Mucosa of stomach (tissue), 1 donor: ENCODE data around the gene LIG1.

ENCODE experiments used
- H3K27me3 ChIP-seq: one replicate; pipeline ENCODE4 v1.7.0; 2013; ENCODE audit warnings: mild to moderate bottlenecking, low read length; ENCODE audit not compliant: control insufficient read depth, insufficient read depth
- H3K36me3 ChIP-seq: one replicate; pipeline ENCODE4 v1.7.0; 2013; ENCODE audit warnings: low read length; ENCODE audit not compliant: control insufficient read depth, insufficient read depth
- H3K4me1 ChIP-seq: one replicate; pipeline ENCODE4 v1.7.0; 2013; ENCODE audit warnings: mild to moderate bottlenecking, low read length; ENCODE audit not compliant: control insufficient read depth, insufficient read depth
- H3K4me3 ChIP-seq: one replicate; pipeline ENCODE4 v1.7.0; 2013; ENCODE audit warnings: low read length
- H3K9ac ChIP-seq: one replicate; pipeline ENCODE4 v1.7.0; 2013; ENCODE audit warnings: mild to moderate bottlenecking, low read length, moderate library complexity
- H3K9me3 ChIP-seq: one replicate; pipeline ENCODE4 v1.7.0; 2013; ENCODE audit warnings: mild to moderate bottlenecking, low read length, moderate library complexity; ENCODE audit not compliant: control insufficient read depth
- donor health status: Pancreatic carcinoma.

LIG1 gene

DNA sequence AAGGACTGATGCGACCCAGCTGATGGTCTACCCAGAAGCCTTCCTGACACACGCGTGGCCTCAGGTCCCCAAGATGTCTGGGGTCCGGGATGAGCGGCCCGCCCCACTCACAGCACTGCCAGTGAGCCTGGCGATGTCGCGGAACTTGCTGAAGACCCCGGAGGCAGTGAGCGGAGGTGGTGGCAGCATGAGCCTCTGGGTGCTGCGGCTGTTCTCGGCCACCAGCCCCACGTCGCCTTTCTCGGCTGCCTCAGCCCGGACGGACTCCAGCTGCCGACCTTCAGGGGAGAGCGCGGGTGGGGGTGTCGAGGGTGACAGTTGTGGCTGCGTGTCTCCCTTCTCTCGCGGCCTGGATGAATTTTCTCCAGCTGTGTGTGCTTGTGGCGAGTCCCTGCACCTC lies 32.7 kb downstream of the LIG1 start:
- Histone ChIP-seq H3K9ac (no peak overlapping the region), H3K4me3 (no peak overlapping the region), H3K9me3 (no peaks in the 10 kb centered on the region), H3K4me1 (no peaks in the 10 kb centered on the region), H3K27me3 (no peaks in the 10 kb centered on the region), H3K36me3 (no peaks in the 10 kb centered on the region)

DNA sequence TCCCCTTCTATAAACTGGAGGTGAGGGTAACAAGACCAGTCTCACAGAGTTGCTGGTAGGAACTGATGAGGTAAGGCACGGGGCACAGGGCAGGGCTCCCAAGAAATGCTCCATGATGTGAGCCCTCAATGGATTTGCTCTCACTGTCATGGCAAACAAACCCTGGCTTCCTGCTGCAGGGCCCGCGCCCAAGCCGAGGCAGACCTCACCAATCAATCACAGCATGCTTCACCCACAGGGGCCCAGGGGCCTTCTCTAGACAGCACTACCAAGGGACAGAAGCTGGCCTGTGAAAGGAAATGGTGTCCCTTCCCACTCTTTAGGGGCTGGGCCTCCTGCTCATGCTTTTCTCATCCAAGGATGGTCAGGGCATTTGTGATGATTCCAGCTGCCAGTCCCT lies 33.6 kb downstream of the LIG1 start:
- no peak overlapping the region for H3K9ac ChIP-seq
- no peaks in the 10 kb centered on the region for H3K4me1 ChIP-seq
- no peaks in the 10 kb centered on the region for H3K9me3 ChIP-seq
- no peaks in the 10 kb centered on the region for H3K36me3 ChIP-seq
- no peaks in the 10 kb centered on the region for H3K27me3 ChIP-seq
- no peak overlapping the region for H3K4me3 ChIP-seq

DNA sequence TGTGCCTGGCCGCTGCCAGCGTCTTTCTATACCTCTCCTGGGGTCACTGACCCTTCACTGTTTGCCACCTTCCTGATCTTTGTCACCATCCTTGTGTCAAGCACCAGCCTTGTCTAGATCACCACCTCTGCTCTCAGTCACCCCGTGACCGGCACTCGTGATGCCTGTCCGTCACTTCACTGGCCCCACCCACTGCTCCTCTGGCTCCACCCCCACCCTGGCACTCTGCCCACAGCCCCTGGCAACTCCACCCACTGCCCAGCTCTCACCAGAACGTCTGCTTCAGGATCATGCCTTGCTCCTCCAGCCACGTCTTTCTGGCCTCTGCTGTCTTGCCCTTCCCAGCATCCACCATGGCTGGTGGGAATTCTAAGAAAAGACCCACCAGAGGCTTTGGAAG lies 34.7 kb downstream of the LIG1 start:
- no peaks in the 10 kb centered on the region for H3K36me3 ChIP-seq
- H3K9me3 ChIP-seq: no peaks in the 10 kb centered on the region
- H3K27me3 ChIP-seq: no peaks in the 10 kb centered on the region
- H3K4me3 ChIP-seq: no peak overlapping the region
- H3K9ac ChIP-seq: no peak overlapping the region
- H3K4me1 ChIP-seq: no peaks in the 10 kb centered on the region

DNA sequence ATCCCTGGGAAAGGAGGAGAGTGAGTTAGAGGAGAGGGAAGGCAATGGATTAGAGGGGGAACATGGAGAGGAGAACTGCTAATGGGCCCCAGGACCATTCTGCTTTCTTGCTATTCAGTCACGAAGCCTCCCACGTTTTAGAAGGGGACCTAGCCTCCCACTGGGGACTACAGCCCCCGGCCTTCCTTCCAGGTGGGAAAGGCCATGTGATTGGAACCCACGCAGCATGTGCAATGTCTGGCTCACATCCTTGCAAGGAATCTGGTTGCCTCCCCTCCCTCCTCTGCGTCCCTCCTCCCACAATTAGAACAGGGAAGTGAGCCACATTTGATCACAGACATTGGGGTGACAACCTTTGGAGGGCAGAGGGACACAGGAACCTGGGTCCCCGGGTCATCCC lies 37.0 kb downstream of the LIG1 start:
- Histone ChIP-seq H3K4me1 (no peaks in the 10 kb centered on the region), H3K4me3 (no peak overlapping the region), H3K9me3 (no peaks in the 10 kb centered on the region), H3K9ac (no peak overlapping the region), H3K27me3 (no peaks in the 10 kb centered on the region), H3K36me3 (no peaks in the 10 kb centered on the region)

DNA sequence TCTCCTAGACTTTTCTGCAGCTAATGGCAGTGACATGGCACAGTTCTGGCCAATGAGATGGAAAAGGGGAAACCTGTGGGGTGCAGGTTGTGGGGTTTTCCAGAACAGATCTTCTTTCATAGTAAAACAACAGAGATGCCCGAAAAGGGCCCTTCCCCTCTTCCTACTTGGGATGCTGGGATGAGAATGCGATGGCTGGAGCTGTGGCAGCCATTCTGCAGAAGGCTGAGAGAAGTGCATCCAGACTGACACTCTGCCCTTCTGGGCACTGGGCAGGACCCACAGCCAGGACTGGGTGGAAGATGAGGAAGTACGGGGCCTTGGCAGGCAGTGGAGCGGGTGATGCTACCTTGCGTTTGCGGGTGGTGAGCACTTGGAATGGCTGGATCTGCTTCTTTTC lies 42.6 kb downstream of the LIG1 start:
- Histone ChIP-seq H3K9ac (no peak overlapping the region), H3K4me1 (peaks cover 11% of the 10 kb centered on the region), H3K27me3 (no peaks in the 10 kb centered on the region), H3K4me3 (no peak overlapping the region), H3K9me3 (no peaks in the 10 kb centered on the region), H3K36me3 (no peaks in the 10 kb centered on the region)

DNA sequence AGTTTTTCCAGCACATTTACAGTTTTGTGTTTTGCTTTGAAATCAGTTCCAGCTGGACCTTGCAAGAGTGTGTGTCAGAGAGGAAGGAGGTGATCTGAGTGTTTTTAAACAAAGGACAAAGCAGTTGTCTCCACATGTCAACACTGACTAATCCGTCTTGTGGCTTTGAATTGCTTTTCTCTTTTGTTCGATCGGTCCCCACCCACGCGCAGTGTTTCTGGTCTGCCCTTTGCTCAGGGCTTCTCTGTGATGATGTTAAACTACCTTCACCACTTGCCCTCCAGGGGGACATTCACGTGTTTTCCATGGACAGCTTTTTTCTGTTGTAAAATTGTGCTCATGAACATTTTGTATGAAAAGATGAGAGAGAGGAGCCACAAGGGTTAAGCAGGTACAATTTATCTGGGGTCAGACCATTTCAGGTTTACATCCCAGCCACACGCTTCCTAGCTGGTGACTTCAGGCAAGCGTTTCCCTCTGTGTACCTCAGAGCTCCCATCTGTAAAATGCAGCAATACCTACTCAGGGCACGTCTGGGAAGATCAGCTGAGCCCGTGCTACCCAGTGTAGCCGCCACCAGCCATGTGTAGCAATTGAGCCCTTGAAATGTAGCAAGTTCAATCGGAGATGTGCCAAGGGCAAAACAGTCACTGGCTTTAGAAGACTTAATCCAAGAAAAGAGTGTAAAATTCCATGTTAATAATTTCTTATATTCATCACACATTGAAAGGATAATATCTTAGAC lies 46.1 kb downstream of the LIG1 start:
- peaks cover 11% of the 10 kb centered on the region for H3K4me1 ChIP-seq
- no peaks in the 10 kb centered on the region for H3K27me3 ChIP-seq
- no peak overlapping the region for H3K9ac ChIP-seq
- H3K36me3 ChIP-seq: no peaks in the 10 kb centered on the region
- H3K9me3 ChIP-seq: no peaks in the 10 kb centered on the region
- no peak overlapping the region for H3K4me3 ChIP-seq

DNA sequence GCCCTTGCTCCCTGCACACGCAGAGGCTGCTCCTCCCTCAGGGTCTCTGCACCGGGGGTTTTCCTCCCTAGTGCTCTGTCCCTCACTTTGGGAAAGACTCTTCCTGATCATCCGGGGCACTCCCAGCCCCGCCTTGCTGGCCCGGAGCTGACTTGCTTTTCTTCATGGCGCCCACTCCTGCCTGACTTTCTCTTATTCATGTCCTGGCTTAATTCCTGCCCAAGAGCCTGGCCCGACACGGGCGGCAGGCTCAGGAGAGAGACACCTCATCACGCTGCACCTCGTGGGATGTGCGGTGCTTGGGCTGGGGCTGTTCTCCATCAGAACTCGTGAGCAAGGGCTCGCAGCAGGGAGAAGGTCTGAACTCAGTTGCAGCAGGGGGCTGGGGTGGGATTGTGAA lies 47.7 kb downstream of the LIG1 start:
- Histone ChIP-seq H3K9ac (no peak overlapping the region), H3K36me3 (no peaks in the 10 kb centered on the region), H3K27me3 (no peaks in the 10 kb centered on the region), H3K4me3 (no peak overlapping the region), H3K9me3 (no peaks in the 10 kb centered on the region), H3K4me1 (peaks cover 11% of the 10 kb centered on the region)

DNA sequence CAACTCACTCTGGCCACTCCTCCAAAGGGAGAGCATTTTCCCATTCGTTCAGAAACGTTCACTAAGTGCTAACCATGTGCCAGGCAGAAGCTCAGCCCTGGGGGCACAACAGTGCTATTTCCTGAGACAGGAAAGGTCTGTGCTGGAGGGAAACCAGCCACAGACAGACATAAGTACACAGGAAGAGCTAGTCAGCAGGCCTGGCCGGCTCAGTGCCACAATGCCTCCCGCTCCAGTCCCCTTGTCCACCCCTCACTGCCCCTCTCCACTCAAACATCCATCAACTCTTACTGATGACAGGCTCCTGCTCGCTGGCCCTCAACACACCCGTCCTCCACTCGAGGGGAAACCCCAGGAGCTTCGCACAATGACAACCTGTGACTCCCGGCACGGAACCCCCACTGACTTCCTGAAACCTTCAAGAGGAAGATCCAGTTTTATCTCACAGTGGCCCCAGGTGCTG lies 48.2 kb downstream of the LIG1 start:
- H3K36me3 ChIP-seq: no peaks in the 10 kb centered on the region
- no peaks in the 10 kb centered on the region for H3K9me3 ChIP-seq
- H3K9ac ChIP-seq: no peak overlapping the region
- H3K4me1 ChIP-seq: peaks cover 11% of the 10 kb centered on the region
- no peak overlapping the region for H3K4me3 ChIP-seq
- H3K27me3 ChIP-seq: no peaks in the 10 kb centered on the region

DNA sequence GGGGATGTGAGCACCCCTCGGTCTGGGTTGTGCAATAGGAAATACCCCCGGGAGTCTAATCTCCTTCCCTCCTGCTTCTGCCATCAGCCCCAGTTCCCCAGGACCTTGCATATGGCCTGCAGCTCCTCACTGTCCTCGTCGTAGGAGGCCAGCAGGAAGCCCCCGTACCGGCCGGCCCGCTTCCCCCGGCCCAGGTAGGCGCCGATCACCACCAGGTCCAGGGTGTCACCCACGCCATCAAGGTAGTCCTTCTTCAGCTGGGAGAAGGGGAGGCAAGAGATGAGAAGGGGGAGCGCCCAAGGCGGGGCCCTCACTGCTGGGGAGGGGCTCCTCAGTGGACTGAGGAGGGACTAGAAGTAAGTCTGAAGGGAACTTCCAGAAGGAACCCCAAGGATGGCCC lies 49.1 kb downstream of the LIG1 start:
- peaks cover 11% of the 10 kb centered on the region for H3K4me1 ChIP-seq
- no peak overlapping the region for H3K4me3 ChIP-seq
- H3K9ac ChIP-seq: no peak overlapping the region
- no peaks in the 10 kb centered on the region for H3K27me3 ChIP-seq
- H3K9me3 ChIP-seq: no peaks in the 10 kb centered on the region
- no peaks in the 10 kb centered on the region for H3K36me3 ChIP-seq

DNA sequence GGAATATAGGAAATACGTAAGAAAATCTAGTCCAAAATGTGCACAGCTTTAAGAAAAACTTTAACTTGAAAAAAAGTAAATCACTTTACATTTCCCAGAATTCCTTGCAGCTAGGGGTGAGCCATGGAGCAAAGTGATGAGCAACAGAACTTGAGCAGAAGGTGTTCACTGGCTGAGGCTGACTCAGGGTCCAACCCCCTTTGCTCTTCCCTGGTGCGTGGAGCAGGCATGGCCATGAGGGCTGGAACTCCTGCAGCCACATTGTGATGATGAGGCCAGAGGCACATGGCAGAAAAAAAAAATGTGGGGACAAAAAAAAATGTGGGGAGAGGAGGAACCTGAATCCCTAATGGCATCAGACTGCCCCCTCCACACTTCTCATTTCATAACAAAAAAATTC lies 49.6 kb downstream of the LIG1 start:
- H3K9me3 ChIP-seq: no peaks in the 10 kb centered on the region
- peaks cover 11% of the 10 kb centered on the region for H3K4me1 ChIP-seq
- no peak overlapping the region for H3K4me3 ChIP-seq
- no peaks in the 10 kb centered on the region for H3K27me3 ChIP-seq
- H3K9ac ChIP-seq: no peak overlapping the region
- no peaks in the 10 kb centered on the region for H3K36me3 ChIP-seq

DNA sequence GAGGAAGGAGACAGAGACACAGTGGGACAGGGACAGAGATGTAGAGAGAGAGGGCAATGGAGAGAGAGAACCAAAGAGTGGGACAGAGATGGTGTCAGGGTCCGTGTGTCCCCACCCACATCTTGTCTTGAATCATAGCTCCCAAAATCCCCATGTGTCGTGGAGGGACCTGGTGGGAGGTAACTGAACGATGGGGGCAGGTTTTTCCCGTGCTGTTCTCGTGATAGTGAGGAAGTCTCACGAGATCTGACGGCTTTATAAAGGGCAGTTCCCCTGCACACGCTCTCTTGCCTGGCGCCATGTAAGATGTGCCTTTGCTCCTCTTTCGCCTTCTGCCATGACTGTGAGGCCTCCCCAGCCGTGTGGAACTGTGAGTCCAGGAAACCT lies 52.0 kb downstream of the LIG1 start:
- Histone ChIP-seq H3K27me3 (no peaks in the 10 kb centered on the region), H3K4me1 (no peaks in the 10 kb centered on the region), H3K9ac (no peak overlapping the region), H3K9me3 (no peaks in the 10 kb centered on the region), H3K36me3 (no peaks in the 10 kb centered on the region), H3K4me3 (no peak overlapping the region)

DNA sequence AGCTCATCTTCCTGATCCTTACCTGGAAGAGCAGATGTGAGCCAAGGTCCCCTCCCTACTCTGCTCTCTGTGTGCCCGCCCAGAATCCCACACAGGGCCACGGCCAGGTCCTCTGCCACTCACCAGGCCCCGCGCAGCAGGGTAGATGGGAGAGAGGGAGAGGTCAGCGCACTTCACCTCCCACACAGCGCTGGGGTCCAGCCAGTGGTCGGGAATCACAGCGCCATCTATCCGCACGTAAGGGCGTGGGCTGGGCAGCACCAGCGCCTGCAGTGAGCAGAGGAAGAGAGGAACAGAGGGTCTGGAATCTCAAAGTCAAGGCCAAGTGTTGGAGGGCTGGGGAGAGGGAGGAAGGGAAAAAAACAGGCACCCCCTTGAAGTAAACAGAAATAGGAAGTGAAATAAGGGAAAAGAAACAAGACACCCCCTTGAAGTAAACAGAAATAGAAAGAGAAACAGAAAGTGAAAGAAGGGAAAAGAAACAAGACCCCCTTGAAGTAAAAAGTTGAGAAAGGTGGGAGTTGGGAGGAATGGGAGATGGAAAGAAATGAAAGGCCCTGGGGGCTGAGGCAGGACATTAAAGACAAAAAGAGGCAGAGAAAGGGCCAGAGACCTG lies 52.5 kb downstream of the LIG1 start:
- H3K4me1 ChIP-seq: no peaks in the 10 kb centered on the region
- no peak overlapping the region for H3K9ac ChIP-seq
- H3K4me3 ChIP-seq: no peak overlapping the region
- H3K9me3 ChIP-seq: no peaks in the 10 kb centered on the region
- H3K27me3 ChIP-seq: no peaks in the 10 kb centered on the region
- H3K36me3 ChIP-seq: no peaks in the 10 kb centered on the region
